Body of pancreas (tissue), 4 donors: ENCODE measurements around the gene PTGES.

Experiments
- CTCF ChIP-seq, 7 experiments: fragments of 450-650 bp in 4 of 7; fragments of 200-600 bp in 3 of 7; sonication (generic) in 3 of 7; IDR thresholded peaks; one replicate each; pipeline ENCODE4 v1.5.1; 2016 to 2019; ENCODE audit warnings: antibody characterized with exemption in 7 of 7
- POLR2A ChIP-seq, 3 donors: fragments of 450-650 bp; IDR thresholded peaks; one replicate each; pipeline ENCODE4 v1.6.1; 2016; ENCODE audit warnings: antibody characterized with exemption in 3 of 3, mild to moderate bottlenecking in 2 of 3

- no peak for TF ChIP-seq CTCF (IDR thresholded peaks at IDR 0.05)
- TF ChIP-seq POLR2A (IDR thresholded peaks at IDR 0.05): no peak
Measured at GRCh38 chr9:129776566-129776937, 23.7 kb upstream of the PTGES start.
